SK-N-MC (cell line): ENCODE results near the gene TSNAXIP1.

ENCODE experiments used
- EZH2 ChIP-seq: fragments of 200-600 bp; sonication (generic); IDR thresholded peaks from one replicate; pipeline ENCODE4 v1.6.1; 2017; ENCODE audit warnings: antibody characterized with exemption
- FOXP2 ChIP-seq: optimal IDR thresholded peaks from 2 replicates; pipeline ENCODE3; 2011; ENCODE audit warnings: mild to moderate bottlenecking, moderate library complexity; ENCODE audit not compliant: insufficient read depth; ENCODE audit errors: extremely low read length, control extremely low read depth
- POLR2AphosphoS5 ChIP-seq: IDR thresholded peaks from 2 replicates; pipeline ENCODE4 v1.6.1; 2012; ENCODE audit warnings: mild to moderate bottlenecking, low read depth, low read length, borderline replicate concordance

GRCh38 chr16:67847064-67847861, 40.6 kb downstream of the TSNAXIP1 start, which contains the start of gene CENPT:
- no peak for TF ChIP-seq POLR2AphosphoS5
- TF ChIP-seq EZH2 = no peak
- no peak for TF ChIP-seq FOXP2
